Heart right ventricle (tissue), 16 donors: ENCODE data around the gene CST8. TPM values are rescaled to one million over a fixed set of nuclear protein-coding genes. Genes with fewer than 3 reads are reported as not detected.

Experiments used
- ATAC-seq, 8 donors: fragments of 200-7000 bp; cut with Tn5 transposase; one replicate each; pipeline ENCODE4 v1.9.1; 2020; ENCODE audit warnings: mild to moderate bottlenecking in 8 of 8, moderate library complexity in 8 of 8, moderate number of reproducible peaks in 1 of 8
- DNase-seq, 2 donors: peaks; one replicate each; pipeline ENCODE4 v3.0.0-alpha.2; 2020
- H3K27ac ChIP-seq, 10 donors: fragments of 200-600 bp; sonication (generic) in 2 of 10; one replicate each; pipeline versions ENCODE4 v1.5.0 to v1.8.0; 2020 to 2022; ENCODE audit warnings: mild to moderate bottlenecking in 3 of 10
- H3K27me3 ChIP-seq, 7 donors: fragments of 200-600 bp; one replicate each; pipeline ENCODE4 v1.8.0; 2021 to 2022; ENCODE audit warnings: mild to moderate bottlenecking in 2 of 7
- H3K36me3 ChIP-seq, 9 donors: fragments of 200-600 bp; sonication (generic) in 1 of 9; one replicate each; pipeline versions ENCODE4 v1.5.0 to v1.8.0; 2020 to 2022; ENCODE audit warnings: mild to moderate bottlenecking in 2 of 9
- H3K4me1 ChIP-seq, 9 donors: fragments of 200-600 bp; sonication (generic) in 1 of 9; one replicate each; pipeline versions ENCODE4 v1.5.0 to v1.8.0; 2020 to 2022; ENCODE audit warnings: mild to moderate bottlenecking in 4 of 9
- H3K4me3 ChIP-seq, 10 donors: fragments of 200-600 bp; sonication (generic) in 2 of 10; one replicate each; pipeline versions ENCODE4 v1.5.0 to v1.8.0; 2020 to 2022; ENCODE audit warnings: mild to moderate bottlenecking in 7 of 10, moderate library complexity in 2 of 10
- H3K9me3 ChIP-seq, 11 donors: fragments of 200-600 bp in 10 of 11; sonication (generic) in 2 of 11; one replicate each; pipeline versions ENCODE4 v1.5.0 to v1.8.0; 2013 to 2022; ENCODE audit warnings: mild to moderate bottlenecking in 2 of 11, control low read depth in 1 of 11, moderate library complexity in 1 of 11
- WGBS, 2 donors: extraction: QIAGEN DNeasy Blood & Tissue Kit; methylation state at CpG; one replicate each; pipeline ENCODE4 v1.1.7; 2013; ENCODE audit warnings: inconsistent platforms in 1 of 2; 5-methylcytosine and 5-hydroxymethylcytosine counted together
- intact Hi-C, 10 donors: fragments of 100-400 bp; cut with DNase I; formaldehyde crosslinking; loops; one replicate each; pipeline versions ENCODE4 v1.11.1 to v1.14.2; 2022
- polyA plus RNA-seq, 2 donors: library from polyadenylated mRNA; stranded (reverse); fragments of 200-250 nt; gene quantifications; one replicate each; pipeline ENCODE4 v1.2.3, GENCODE V29; 2013
- total RNA-seq, 10 donors: library from RNA; stranded (reverse); fragmentation: NEBNext Ultra II Directional in 3 of 10; extraction: Animal tissue kit (Norgen Biotek cat#: 25700) in 3 of 10; gene quantifications; one replicate each; pipeline versions ENCODE4 v1.2.1 to v1.2.4, GENCODE V29; 2021 to 2023
- TF ChIP-seq, protein P1 (sequence below), 9 donors: fragments of 200-600 bp; sonication (generic) in 2 of 9; IDR thresholded peaks; one replicate each; pipeline versions ENCODE4 v1.5.0 to v1.8.0; 2021 to 2022; ENCODE audit warnings: antibody characterized with exemption in 9 of 9, mild to moderate bottlenecking in 5 of 9, moderate library complexity in 1 of 9
- donor health status: Arrhythmogenic right ventricular cardiomyopathy.
- donor health status: ischemic (EF 13 %, LVEDD 7.1; RV severe dilation, severe dysfunction).
- donor health status: healthy with polysubstance abuse.
- donor health status: DM: no; HTN: yes; CAD: no.
- donor health status: DM: no; HTN: no; CAD: no.
- donor health status: ischemic (EF 25% LVEDD 6.9; RV normal size, moderate dysfunction).
- donor health status: ischemic (EF 25% LVEDD 5.7; RV mildly dilated, moderate dysfunction).
- donor health status: healthy.
- donor health status: DM: yes; HTN: yes; CAD: no.
- donor health status: Ischemic cardiomyopathy.
- donor health status: ischemic (EF 35%, LVEDD 5.7; RV mildly dilated, moderate dysfunction).
- donor health status: nonischemic (EF 11% LVEDD 7.7; RV severe dilation, severe dysfunction).
- donor health status: DM: yes; HTN: yes; CAD: no.
- donor health status: PGD.
- donor health status: ischemic (EF 29% LVEDD 5.4; RV normal size, mild dysfunction).
- donor health status: nonischemic (EF 23%, LVEDD 6.1; RV moderate dilation, normal function).

Gene CST8
- total and polyA plus RNA-seq, 12 donors: not detected

- Histone ChIP-seq H3K4me3 (no peak overlapping the region), H3K27me3 (no peaks in the 10 kb centered on the region), H3K9me3 (peaks cover 0 to 12% (median 0%) of the 10 kb centered on the region in 11 donors), H3K27ac (no peak overlapping the region), H3K4me1 (no peaks in the 10 kb centered on the region), H3K36me3 (no peaks in the 10 kb centered on the region)
- ATAC-seq (no peak), DNase-seq (no peak)
- intact Hi-C loops: no loop called here
- TF ChIP-seq, protein P1, sequence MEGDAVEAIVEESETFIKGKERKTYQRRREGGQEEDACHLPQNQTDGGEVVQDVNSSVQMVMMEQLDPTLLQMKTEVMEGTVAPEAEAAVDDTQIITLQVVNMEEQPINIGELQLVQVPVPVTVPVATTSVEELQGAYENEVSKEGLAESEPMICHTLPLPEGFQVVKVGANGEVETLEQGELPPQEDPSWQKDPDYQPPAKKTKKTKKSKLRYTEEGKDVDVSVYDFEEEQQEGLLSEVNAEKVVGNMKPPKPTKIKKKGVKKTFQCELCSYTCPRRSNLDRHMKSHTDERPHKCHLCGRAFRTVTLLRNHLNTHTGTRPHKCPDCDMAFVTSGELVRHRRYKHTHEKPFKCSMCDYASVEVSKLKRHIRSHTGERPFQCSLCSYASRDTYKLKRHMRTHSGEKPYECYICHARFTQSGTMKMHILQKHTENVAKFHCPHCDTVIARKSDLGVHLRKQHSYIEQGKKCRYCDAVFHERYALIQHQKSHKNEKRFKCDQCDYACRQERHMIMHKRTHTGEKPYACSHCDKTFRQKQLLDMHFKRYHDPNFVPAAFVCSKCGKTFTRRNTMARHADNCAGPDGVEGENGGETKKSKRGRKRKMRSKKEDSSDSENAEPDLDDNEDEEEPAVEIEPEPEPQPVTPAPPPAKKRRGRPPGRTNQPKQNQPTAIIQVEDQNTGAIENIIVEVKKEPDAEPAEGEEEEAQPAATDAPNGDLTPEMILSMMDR (IDR thresholded peaks at IDR 0.05): no peak
- WGBS, 2 donors: 63 to 64% methylated on average over 4 of the region's 4 CpGs
These were observed 6.8 kb upstream of the CST8 start for GRCh38 chr20:23484081-23484480.

DNA sequence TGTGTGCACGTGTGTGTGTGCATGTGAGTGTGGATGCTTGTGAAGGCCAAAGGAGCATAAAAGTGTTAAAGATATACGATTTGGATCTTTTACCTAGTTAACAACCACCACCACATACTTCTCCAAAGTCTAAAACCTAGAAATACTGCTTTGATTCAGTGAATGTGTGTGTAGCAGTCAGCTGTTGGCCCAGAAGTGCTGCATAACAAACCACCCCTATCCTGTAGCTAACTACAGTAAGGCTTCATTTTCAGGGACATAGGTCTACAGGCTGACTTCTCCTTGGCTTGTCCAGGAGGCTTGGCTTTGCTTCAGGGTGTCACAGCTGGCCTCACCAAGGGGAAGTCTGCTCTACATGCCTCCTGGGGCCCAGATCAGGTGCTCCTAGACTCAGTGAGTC is 2.4 kb upstream of the CST8 start:
- WGBS, 2 donors: 81 to 82% methylated on average over 2 of the region's 2 CpGs
- ATAC-seq: no peak
- intact Hi-C loops: no loop called here

GRCh38 chr20:23488996-23489395 is 1.9 kb upstream of the CST8 start:
- no peak overlapping the region for H3K4me3 ChIP-seq
- H3K27me3 ChIP-seq: no peaks in the 10 kb centered on the region
- DNase-seq (no peak), ATAC-seq (no peak)
- no peak overlapping the region for H3K27ac ChIP-seq
- 57 to 68% methylated on average over 3 of the region's 3 CpGs for WGBS, 2 donors
- intact Hi-C loops: no loop called here
- H3K4me1 ChIP-seq: no peaks in the 10 kb centered on the region
- peaks cover 0 to 12% (median 0%) of the 10 kb centered on the region in 11 donors for H3K9me3 ChIP-seq
- TF ChIP-seq, protein P1 (IDR thresholded peaks at IDR 0.05): no peak
- no peaks in the 10 kb centered on the region for H3K36me3 ChIP-seq

More for the DNA sequence above, 2.4 kb upstream of the CST8 start:
- Histone ChIP-seq H3K27me3 (no peaks in the 10 kb centered on the region), H3K27ac (no peak overlapping the region), H3K9me3 (peaks cover 0 to 12% (median 0%) of the 10 kb centered on the region in 11 donors), H3K4me3 (no peak overlapping the region), H3K36me3 (no peaks in the 10 kb centered on the region), H3K4me1 (no peaks in the 10 kb centered on the region)
- DNase-seq: no peak
- TF ChIP-seq, protein P1 (IDR thresholded peaks at IDR 0.05): no peak

DNA sequence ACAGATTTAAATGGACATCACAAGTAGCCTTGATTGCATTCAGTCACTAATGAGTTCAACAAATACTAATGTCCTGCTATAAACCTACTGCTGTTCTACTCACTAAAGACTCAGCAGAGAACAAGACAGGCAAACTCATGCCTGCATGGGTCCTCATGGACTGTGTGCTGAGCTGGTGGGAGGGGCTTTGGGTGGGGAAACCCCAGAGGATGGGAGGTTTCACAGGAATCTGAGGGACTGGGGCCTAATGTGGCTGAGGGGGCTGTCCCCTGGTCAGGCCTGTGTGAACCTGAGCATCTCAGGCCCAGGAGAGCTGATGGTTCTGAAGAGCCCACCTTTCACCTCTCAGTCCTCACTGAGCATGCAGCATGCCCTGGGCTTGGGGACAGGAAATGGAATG is 1.4 kb downstream of the CST8 start:
- H3K36me3 ChIP-seq: no peaks in the 10 kb centered on the region
- H3K27ac ChIP-seq: no peak overlapping the region
- intact Hi-C loops: loop anchor here in 1 of 10 donors (5.0 kb wide), 1 partner anchor 50 kb away; no protein-coding TSS in a partner anchor
- no peaks in the 10 kb centered on the region for H3K4me1 ChIP-seq
- ATAC-seq: no peak
- H3K4me3 ChIP-seq: no peak overlapping the region
- H3K27me3 ChIP-seq: peaks cover 0 to 4% (median 0%) of the 10 kb centered on the region in 7 donors
- DNase-seq: no peak
- TF ChIP-seq, protein P1 (IDR thresholded peaks at IDR 0.05): no peak
- peaks cover 0 to 6% (median 0%) of the 10 kb centered on the region in 11 donors for H3K9me3 ChIP-seq
